NCI-H1092 (cell line): ENCODE measurements around the gene PAQR5.

Experiments
- DNase-seq: peaks from one replicate; lab custom pipeline; 2025; lab: John Stamatoyannopoulos, UW

The PAQR5 gene

DNA sequence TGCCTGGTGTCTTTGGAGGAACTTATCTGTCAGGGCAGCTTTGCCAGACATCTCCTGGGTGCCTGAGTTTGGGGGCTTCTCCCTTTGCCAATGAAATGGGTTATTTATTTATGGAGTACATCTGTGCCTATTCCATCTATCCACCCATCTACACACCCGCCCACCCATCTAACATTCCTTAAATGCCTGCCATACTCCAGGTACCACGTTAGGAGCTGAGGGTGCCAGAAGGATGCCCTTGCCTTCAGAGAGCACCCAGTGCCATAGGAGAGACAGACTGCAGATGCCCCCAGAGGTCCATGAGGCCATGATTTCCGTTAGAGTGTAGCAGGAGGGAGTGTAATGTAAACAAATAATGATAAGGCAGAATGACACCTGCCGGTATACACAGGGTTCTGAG is 93.6 kb downstream of the PAQR5 start:
- no peak for DNase-seq

- no peak for DNase-seq
These were observed 95.2 kb downstream of the PAQR5 start for GRCh38 chr15:69393831-69394491.

- peak; percentile 15 for DNase-seq
These were observed 96.0 kb downstream of the PAQR5 start for GRCh38 chr15:69394556-69395282.

- DNase-seq, result no peak
These were observed 96.7 kb downstream of the PAQR5 start for GRCh38 chr15:69395460-69395859.

- DNase-seq, result no peak
These were observed 97.3 kb downstream of the PAQR5 start for GRCh38 chr15:69395991-69396390.

DNA sequence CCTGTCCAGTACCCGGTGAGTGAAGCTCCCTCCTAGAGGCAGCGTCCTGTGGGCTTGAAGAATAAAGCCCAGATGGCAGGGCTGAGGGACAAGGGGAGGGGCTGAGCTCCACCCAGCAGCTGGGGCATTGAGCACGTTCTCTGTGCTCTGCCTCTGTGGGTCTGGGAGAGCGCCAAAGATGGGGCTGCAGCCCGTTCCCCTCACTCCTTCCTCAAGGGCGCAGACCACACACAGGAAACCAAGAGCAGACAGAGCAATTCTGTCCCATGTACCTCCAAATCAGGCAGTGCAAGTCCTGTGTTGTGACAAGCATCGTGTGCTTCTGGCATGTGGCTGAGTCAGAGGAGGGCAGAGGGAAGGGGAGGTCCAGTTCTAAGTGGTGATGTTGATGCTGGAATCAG is 99.8 kb downstream of the PAQR5 start:
- DNase-seq, result no peak

GRCh38 chr15:69400850-69401249 is 102.1 kb downstream of the PAQR5 start:
- no peak for DNase-seq

- no peak for DNase-seq
These were observed 104.1 kb downstream of the PAQR5 start for GRCh38 chr15:69402816-69403215.

- DNase-seq, result no peak
These were observed 104.9 kb downstream of the PAQR5 start for GRCh38 chr15:69403594-69403993.

DNA sequence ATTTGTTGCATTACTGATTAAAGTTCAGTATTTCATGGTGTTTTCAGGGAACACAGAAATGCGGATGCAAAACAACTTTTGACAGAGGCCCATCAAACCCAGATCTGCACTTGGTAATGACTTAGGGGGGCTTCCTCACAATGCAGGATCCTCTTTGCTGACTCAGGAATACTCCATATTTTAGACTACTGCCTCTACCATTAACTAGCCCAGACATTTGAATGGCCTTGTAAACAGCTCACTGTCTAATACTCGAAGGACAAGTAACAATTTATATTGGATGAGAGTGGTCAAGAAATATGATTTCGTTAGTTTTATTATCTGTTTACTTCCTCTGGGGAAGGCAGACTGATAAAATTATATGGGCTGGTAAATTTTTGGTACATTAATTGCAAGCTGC is 106.4 kb downstream of the PAQR5 start:
- DNase-seq, result no peak

DNA sequence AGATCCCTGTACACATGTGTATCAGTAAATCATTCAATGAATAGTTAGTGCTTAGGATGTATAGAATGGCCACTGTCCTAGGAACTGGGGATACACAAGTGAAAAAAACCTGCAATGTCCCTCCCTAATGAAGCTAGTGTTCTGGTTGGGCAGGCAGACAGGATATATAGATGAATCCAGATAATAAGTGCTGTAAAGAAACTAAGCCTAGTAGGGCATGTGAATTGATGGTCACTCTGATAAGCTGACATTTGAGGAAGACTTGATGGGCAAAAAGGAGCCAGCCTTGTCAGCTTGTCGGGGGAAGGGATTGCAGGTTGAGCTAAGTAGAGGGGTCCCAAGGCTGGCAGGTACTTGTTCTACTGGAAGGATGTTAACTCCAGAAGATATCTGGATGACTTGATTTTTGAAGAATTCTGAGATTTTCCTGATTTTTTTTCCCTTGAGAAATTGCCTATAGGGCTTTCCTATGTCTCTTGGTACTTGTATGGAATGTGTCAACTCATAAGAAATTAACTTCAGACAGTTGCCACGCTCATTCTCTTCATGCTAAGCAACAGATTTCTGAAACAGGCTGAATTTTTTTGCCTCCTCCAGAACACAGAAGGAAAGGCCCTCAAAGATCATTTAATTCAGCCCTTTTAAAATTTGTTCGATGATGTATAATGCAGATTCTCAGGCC is 109.1 kb downstream of the PAQR5 start:
- no peak for DNase-seq

- no peak for DNase-seq
These were observed 110.1 kb downstream of the PAQR5 start for GRCh38 chr15:69408841-69409240.

GRCh38 chr15:69410248-69410874 is 111.6 kb downstream of the PAQR5 start:
- no peak for DNase-seq

DNA sequence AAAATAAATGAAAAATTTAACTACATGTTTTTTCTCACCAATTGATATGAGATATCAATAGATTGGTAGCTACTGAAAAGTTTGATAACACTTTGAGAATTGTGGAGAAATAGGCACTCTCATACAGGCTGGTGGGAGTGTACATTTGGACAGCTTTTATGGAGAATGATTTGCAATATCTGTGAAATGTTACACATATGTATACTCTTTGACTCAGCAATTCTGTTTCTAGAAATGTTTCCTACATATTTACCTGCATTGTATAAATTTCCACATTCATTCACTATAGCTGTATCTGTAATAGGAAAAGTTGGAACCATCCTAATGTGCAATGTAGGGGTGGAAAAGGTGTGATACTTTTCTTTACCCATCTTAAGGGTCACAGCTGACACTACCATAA is 113.6 kb downstream of the PAQR5 start:
- no peak for DNase-seq

- no peak for DNase-seq
These were observed 114.0 kb downstream of the PAQR5 start for GRCh38 chr15:69412701-69413100.

DNA sequence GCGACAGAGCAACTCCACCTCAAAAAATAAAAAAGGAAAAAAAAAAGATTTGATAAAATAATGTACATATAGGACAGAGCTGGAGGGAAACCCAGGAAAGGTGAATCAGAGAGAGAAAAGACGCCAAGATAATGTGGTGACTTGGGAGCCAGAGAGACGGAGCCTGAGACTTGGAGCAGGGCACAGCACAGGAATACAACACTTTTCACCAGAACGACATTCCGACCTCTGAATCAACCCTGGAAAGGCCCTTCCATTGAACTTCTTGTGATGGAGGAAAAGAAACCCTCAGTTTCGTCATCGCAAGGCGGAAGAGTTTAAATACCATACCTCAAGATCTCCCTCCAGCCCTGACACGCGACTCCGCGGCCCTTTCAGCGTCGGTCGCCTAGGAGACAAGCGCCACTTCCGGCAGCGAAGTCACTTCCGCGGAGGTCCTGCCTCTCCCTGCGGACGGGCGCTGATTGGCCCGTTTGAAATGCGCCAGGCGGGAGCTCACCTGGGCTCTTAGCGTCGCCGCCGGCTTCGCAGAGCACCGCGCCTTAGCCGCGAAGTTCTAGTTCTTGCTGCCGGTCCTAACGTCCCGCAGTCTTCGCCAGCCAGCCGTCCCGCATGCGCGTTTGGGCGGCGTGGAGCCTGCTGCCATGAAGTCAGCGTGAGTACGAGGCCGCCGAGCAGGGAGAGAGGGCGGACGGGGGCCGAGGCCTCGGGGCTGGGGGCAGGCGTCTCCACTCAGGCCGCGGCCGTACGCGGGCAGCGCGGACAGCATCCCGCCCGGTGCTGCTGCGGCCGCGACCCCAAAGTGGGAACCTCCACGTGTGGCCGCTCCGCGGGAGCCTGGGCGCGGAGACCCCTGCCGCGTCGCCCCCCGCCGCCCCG is 115.3 kb downstream of the PAQR5 start, which contains the start of gene KIF23:
KIF23 (plus strand) TSS at position 528 of the 879 bp plus-strand sequence; CDS start at position 645, 117 bp downstream.
- peak; percentile 83 for DNase-seq

DNA sequence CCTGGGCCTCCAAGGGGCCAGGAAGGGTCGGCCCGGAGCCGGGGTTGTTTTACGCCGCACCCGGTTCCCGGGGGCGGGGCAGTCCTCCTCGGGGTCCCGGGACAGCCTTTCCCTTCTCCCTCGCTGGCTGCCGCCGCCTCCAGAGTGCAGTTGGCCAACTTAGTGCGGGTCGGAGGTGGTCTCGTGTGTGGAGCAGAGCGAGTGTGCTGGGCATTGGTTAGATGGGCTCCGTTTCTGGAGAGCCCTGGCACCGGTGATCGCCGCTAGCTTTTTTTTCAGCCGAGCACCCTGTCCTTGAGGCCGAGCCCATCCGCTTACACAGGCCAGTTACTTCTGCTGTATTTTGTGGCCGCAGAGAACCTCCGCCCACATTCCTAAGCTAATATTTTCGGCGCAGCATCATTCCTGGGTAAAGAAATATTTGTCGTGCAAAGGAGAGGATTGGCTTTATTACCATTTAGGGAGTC is 116.0 kb downstream of the PAQR5 start:
- DNase-seq, result no peak

GRCh38 chr15:69415381-69415780 is 116.7 kb downstream of the PAQR5 start:
- DNase-seq, result no peak

- no peak for DNase-seq
These were observed 118.9 kb downstream of the PAQR5 start for GRCh38 chr15:69417581-69417980.

- DNase-seq, result no peak
These were observed 122.8 kb downstream of the PAQR5 start for GRCh38 chr15:69421498-69421897.

- DNase-seq, result no peak
These were observed 123.7 kb downstream of the PAQR5 start for GRCh38 chr15:69422336-69422895.
